WTC11 (cell line): ENCODE measurements around the gene NLGN1.

ENCODE experiments used
- ESRRA ChIP-seq: sonication (generic); formaldehyde crosslinking; IDR thresholded peaks from 2 replicates; pipeline ENCODE4 v1.8.1; 2022; ENCODE audit warnings: mild to moderate bottlenecking, missing genetic modification reagents, borderline replicate concordance
- SMAD3 ChIP-seq: sonication (generic); formaldehyde crosslinking; IDR thresholded peaks from 2 replicates; pipeline ENCODE4 v1.8.0; 2022; ENCODE audit warnings: missing genetic modification reagents, mild to moderate bottlenecking, borderline replicate concordance

GRCh38 chr3:173371848-173372487, 25.6 kb upstream of the NLGN1 start:
- TF ChIP-seq SMAD3: no peak
- TF ChIP-seq ESRRA: no peak
